Muscle layer of colon (tissue), 2 donors: ENCODE data around the gene NEK11.

ENCODE experiments used
- H3K27ac ChIP-seq: one replicate; pipeline ENCODE4 v1.7.0; 2013; ENCODE audit warnings: low read depth, mild to moderate bottlenecking, low read length, moderate library complexity
- H3K27me3 ChIP-seq, 2 donors: one replicate each; pipeline ENCODE4 v1.7.0; 2013; ENCODE audit warnings: low read length in 2 of 2, mild to moderate bottlenecking in 2 of 2; ENCODE audit not compliant: insufficient read depth in 2 of 2, control insufficient read depth in 1 of 2
- H3K36me3 ChIP-seq: one replicate; pipeline ENCODE4 v1.7.0; 2013; ENCODE audit warnings: mild to moderate bottlenecking, low read length; ENCODE audit not compliant: insufficient read depth
- H3K4me1 ChIP-seq: one replicate; pipeline ENCODE4 v1.7.0; 2013; ENCODE audit warnings: mild to moderate bottlenecking, low read length; ENCODE audit not compliant: insufficient read depth
- H3K4me3 ChIP-seq, 2 donors: one replicate each; pipeline ENCODE4 v1.7.0; 2013; ENCODE audit warnings: low read length in 2 of 2, low read depth in 1 of 2, mild to moderate bottlenecking in 1 of 2, moderate library complexity in 1 of 2
- H3K9ac ChIP-seq: one replicate; pipeline ENCODE4 v1.7.0; 2013; ENCODE audit warnings: low read length
- H3K9me3 ChIP-seq: one replicate; pipeline ENCODE4 v1.7.0; 2013; ENCODE audit warnings: mild to moderate bottlenecking, low read length
- donor health status: abdominal sarcoma.
- donor health status: Adenocarcinoma of cecum.

NEK11 gene

DNA sequence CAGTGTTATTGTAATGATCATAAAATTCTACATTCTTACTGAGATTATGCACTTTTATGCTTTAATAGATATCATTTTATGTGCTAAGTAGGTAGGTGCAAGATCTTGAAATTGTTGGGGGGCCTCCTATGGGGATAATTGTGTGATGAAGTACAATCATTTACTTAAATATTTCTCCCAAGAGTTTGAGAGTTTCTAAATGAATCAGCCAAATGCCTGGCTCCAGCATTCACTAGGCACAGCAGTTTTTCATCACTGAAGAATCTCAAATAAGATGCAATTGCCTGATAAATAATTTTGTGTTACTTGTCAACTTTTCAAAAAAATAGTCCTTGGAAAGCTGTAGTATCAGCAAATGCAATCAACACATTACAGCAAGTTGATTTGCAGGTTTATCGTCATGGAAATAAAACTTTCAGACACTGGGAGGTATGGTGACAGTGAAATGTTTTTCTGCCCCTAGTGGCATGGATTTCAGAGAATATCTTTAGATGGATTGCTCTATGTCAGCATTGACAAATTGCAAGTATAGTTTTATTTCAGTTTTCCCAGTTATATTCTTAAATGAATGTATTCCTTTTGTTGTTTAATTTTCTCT is 167.1 kb downstream of the NEK11 start:
- no peaks in the 10 kb centered on the region for H3K27me3 ChIP-seq
- no peaks in the 10 kb centered on the region for H3K4me1 ChIP-seq
- H3K9ac ChIP-seq, result no peak overlapping the region
- H3K27ac ChIP-seq, result no peak overlapping the region
- no peaks in the 10 kb centered on the region for H3K9me3 ChIP-seq
- H3K4me3 ChIP-seq, result no peak overlapping the region
- H3K36me3 ChIP-seq, result no peaks in the 10 kb centered on the region

DNA sequence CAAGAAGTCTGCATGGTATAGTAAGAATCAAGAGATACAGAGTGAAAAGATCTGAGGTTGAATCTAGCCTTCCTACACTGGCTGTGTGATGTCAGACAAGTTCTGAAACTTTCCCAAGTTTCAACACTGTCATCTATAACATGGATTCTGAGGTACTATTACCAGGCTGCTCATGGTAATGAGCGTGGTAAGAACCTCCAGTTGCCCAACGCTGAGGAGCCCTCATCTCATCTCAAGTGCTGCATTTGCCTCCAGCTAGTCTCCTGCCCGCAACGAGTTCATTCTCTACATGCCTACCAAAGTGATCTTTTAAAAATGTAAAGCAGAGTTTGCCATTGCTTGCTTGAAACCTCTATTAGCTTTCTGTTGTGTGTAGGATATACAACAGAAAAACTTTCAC is 168.1 kb downstream of the NEK11 start:
- H3K27ac ChIP-seq, result no peak overlapping the region
- no peak overlapping the region for H3K9ac ChIP-seq
- no peaks in the 10 kb centered on the region for H3K9me3 ChIP-seq
- no peaks in the 10 kb centered on the region for H3K4me1 ChIP-seq
- no peak overlapping the region for H3K4me3 ChIP-seq
- H3K27me3 ChIP-seq, result no peaks in the 10 kb centered on the region
- H3K36me3 ChIP-seq, result no peaks in the 10 kb centered on the region

- no peaks in the 10 kb centered on the region for H3K36me3 ChIP-seq
- no peak overlapping the region for H3K4me3 ChIP-seq
- H3K9me3 ChIP-seq, result no peaks in the 10 kb centered on the region
- H3K4me1 ChIP-seq, result no peaks in the 10 kb centered on the region
- no peaks in the 10 kb centered on the region for H3K27me3 ChIP-seq
- no peak overlapping the region for H3K27ac ChIP-seq
- no peak overlapping the region for H3K9ac ChIP-seq
Observed at GRCh38 chr3:131200636-131201199, 174.0 kb downstream of the NEK11 start.

DNA sequence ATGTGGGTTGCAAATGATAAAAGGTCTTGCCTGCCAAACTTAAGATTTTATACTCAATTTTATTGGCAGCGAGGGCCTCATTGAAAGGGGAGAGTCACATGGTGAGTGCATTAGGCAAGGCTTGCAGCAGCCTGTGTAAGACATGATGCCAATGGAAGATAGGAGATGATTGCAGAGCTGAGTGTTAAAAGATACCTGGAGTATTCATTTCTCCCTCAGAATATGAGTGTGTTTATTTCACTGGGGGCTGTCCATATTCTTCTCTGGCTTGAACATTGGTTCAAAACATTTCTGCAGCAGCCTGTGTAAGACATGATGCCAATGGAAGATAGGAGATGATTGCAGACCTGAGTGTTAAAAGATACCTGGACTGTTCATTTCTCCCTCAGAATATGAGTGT is 189.7 kb downstream of the NEK11 start:
- Histone ChIP-seq H3K27ac (no peak overlapping the region), H3K27me3 (no peaks in the 10 kb centered on the region), H3K9me3 (no peaks in the 10 kb centered on the region), H3K4me3 (no peak overlapping the region), H3K9ac (no peak overlapping the region), H3K4me1 (no peaks in the 10 kb centered on the region), H3K36me3 (no peaks in the 10 kb centered on the region)

DNA sequence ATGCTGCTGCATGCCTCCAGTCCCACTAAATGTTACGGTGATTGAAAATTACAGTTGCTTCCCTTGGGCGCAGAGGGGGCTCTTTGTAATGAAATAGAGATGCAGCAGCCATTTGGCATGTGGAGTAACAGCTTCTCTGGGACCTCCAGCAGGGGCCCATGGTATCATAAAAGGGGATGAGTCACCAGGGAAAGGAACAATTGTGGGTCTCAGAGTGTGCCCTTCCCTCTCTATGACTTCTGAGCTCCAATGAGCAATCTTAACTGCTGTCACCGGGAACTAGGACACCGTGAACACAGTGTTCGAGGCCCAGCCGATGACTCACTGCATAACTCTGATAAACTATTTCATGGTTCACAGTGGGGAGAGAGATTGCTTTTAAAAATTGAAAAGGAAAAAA is 190.1 kb downstream of the NEK11 start:
- Histone ChIP-seq H3K4me1 (no peaks in the 10 kb centered on the region), H3K4me3 (no peak overlapping the region), H3K27ac (no peak overlapping the region), H3K36me3 (no peaks in the 10 kb centered on the region), H3K9me3 (no peaks in the 10 kb centered on the region), H3K9ac (no peak overlapping the region), H3K27me3 (no peaks in the 10 kb centered on the region)

GRCh38 chr3:131217296-131217741 is 190.6 kb downstream of the NEK11 start:
- H3K4me3 ChIP-seq, result no peak overlapping the region
- H3K36me3 ChIP-seq, result no peaks in the 10 kb centered on the region
- no peaks in the 10 kb centered on the region for H3K9me3 ChIP-seq
- no peak overlapping the region for H3K27ac ChIP-seq
- H3K4me1 ChIP-seq, result no peaks in the 10 kb centered on the region
- no peak overlapping the region for H3K9ac ChIP-seq
- no peaks in the 10 kb centered on the region for H3K27me3 ChIP-seq

GRCh38 chr3:131218196-131218595 is 191.5 kb downstream of the NEK11 start:
- Histone ChIP-seq H3K36me3 (no peaks in the 10 kb centered on the region), H3K9ac (no peak overlapping the region), H3K9me3 (no peaks in the 10 kb centered on the region), H3K27ac (no peak overlapping the region), H3K4me3 (no peak overlapping the region), H3K4me1 (no peaks in the 10 kb centered on the region), H3K27me3 (no peaks in the 10 kb centered on the region)

DNA sequence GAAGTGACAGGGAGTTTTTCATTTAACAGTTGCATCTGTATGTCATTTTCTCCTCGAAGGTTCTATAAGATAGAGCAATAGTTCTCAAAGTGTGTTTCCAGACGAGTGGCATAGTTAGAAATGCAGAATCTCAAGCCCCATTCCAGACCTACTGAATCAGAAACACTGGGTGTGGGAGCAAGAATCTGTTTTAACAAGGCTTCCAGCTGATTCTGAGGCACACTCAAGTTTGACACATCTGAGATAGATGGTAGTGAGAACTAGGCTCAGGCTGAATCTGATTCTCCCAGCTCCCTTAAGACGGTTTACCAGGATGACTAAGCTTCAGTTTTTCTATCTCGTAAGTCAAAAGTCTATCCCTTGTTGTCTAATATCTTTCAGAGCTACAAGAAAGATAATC is 195.1 kb downstream of the NEK11 start:
- Histone ChIP-seq H3K27me3 (no peaks in the 10 kb centered on the region), H3K9me3 (no peaks in the 10 kb centered on the region), H3K36me3 (no peaks in the 10 kb centered on the region), H3K9ac (no peak overlapping the region), H3K4me1 (no peaks in the 10 kb centered on the region), H3K27ac (no peak overlapping the region), H3K4me3 (no peak overlapping the region)

DNA sequence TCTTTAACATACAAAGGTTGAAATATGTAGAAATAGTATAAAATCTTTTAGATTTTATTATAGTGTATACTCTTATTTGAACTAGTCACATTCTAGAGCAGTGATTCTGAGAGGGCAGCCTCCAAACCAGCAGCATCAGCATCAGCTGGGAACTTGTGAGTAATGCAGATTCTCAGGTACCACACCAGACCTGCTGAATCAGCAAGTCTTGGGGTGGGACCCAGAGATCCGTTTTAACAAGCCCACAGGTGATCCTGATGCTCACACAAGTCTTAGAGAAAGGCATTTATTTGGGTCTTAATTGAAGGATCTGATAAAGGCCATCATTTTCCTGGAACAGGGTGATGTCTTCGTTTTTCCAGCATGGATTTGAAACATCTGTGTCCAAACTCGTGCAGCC is 195.9 kb downstream of the NEK11 start:
- Histone ChIP-seq H3K27ac (no peak overlapping the region), H3K9me3 (no peaks in the 10 kb centered on the region), H3K27me3 (no peaks in the 10 kb centered on the region), H3K9ac (no peak overlapping the region), H3K4me3 (no peak overlapping the region), H3K36me3 (no peaks in the 10 kb centered on the region), H3K4me1 (no peaks in the 10 kb centered on the region)

GRCh38 chr3:131223373-131224289 is 197.0 kb downstream of the NEK11 start:
- H3K27me3 ChIP-seq, result no peaks in the 10 kb centered on the region
- no peaks in the 10 kb centered on the region for H3K36me3 ChIP-seq
- no peaks in the 10 kb centered on the region for H3K9me3 ChIP-seq
- no peak overlapping the region for H3K9ac ChIP-seq
- H3K4me3 ChIP-seq, result no peak overlapping the region
- no peak overlapping the region for H3K27ac ChIP-seq
- no peaks in the 10 kb centered on the region for H3K4me1 ChIP-seq

DNA sequence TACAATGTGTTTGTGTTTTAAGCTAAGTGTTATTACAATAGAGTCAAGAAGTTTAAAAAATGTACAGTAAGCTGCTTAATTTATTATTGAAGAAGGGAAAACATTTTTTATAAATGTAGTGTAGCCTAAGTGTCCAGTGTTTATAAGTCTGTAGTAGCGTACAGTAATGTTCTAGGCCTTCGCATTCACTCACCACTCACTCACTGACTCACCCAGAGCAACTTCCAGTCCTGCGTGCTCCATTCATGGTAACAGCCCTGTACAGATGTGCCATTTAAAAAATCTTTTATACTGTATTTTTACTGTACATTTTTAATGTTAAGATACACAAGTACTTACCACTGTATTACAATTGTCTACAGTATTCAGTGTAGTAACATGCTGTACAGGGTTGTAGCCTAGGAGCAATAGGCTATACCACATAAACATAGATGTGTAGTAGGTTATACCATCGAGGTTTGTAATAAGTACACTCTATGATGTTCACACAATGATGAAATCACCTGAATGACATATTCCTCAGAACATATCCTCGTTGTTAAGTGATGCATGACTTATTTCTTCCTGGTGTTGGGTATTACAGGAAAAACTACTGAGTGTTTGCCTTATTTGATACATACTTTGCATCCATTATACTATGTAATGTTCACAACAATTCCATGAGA is 198.3 kb downstream of the NEK11 start:
- no peaks in the 10 kb centered on the region for H3K36me3 ChIP-seq
- H3K4me1 ChIP-seq, result no peaks in the 10 kb centered on the region
- H3K27ac ChIP-seq, result no peak overlapping the region
- no peak overlapping the region for H3K9ac ChIP-seq
- H3K9me3 ChIP-seq, result no peaks in the 10 kb centered on the region
- H3K27me3 ChIP-seq, result no peaks in the 10 kb centered on the region
- H3K4me3 ChIP-seq, result no peak overlapping the region
